Measurements from ENCODE around the gene RREB1.

RREB1 gene

DNA sequence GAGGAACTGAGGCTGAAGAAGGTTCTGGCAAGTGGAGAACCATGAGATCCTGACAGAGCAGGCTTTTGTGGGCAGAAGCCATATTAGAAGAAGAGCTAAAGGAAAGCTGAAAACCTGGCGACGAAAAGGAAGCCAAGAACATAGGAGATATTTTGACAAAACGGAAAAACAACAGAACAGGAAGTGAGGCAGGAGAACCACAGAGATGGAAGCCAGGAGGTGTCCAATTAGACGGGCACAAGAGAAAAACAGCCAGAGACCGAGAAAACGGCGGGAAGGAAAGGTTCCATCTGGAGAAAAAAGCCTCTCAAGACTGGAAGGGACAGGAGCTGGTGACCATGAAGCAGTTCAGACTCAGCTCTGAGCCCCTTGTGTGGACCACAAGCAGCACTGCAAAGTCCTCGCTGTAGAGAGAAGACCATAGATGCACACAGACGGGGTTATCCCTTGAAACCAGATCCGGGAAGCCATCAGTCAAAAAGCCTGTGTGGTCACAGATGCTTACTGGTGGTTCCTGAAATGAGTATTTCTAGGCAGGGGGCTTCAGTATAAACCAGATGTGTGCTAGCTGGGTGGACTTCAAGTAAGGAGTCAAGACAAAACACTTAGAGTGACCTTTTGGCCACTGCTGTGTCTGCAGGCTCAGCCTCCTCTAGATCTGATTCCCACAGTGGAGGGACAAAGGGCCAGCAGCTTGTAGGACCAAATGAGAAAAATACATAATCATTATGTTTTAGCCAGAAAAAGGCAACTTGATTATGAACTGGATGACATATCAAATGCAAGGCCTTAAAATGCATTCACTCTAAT lies 174.5 kb downstream of the RREB1 start:
- no peaks in the 10 kb centered on the region for H3K27me3 ChIP-seq (ENCODE audit: control insufficient read depth, insufficient read depth, low read length)
- no peak overlapping the region for H2AFZ ChIP-seq
- no peaks in the 10 kb centered on the region for H3K79me2 ChIP-seq
- H3K27ac ChIP-seq, result no peak overlapping the region
- no peak overlapping the region for H3K4me3 ChIP-seq (ENCODE audit: low read depth, low read length)
- TF ChIP-seq, protein P1, sequence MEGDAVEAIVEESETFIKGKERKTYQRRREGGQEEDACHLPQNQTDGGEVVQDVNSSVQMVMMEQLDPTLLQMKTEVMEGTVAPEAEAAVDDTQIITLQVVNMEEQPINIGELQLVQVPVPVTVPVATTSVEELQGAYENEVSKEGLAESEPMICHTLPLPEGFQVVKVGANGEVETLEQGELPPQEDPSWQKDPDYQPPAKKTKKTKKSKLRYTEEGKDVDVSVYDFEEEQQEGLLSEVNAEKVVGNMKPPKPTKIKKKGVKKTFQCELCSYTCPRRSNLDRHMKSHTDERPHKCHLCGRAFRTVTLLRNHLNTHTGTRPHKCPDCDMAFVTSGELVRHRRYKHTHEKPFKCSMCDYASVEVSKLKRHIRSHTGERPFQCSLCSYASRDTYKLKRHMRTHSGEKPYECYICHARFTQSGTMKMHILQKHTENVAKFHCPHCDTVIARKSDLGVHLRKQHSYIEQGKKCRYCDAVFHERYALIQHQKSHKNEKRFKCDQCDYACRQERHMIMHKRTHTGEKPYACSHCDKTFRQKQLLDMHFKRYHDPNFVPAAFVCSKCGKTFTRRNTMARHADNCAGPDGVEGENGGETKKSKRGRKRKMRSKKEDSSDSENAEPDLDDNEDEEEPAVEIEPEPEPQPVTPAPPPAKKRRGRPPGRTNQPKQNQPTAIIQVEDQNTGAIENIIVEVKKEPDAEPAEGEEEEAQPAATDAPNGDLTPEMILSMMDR (IDR thresholded peaks at IDR 0.05), result no peak
- no peaks in the 10 kb centered on the region for H3K9me3 ChIP-seq (ENCODE audit: control insufficient read depth, low read length)
- H3K4me2 ChIP-seq (ENCODE audit: low read length), result no peak overlapping the region
- H3K4me1 ChIP-seq, result peaks cover 4% of the 10 kb centered on the region
- H3K36me3 ChIP-seq (ENCODE audit: control insufficient read depth, insufficient read depth, low read length), result no peaks in the 10 kb centered on the region
- no peak overlapping the region for H3K9ac ChIP-seq

DNA sequence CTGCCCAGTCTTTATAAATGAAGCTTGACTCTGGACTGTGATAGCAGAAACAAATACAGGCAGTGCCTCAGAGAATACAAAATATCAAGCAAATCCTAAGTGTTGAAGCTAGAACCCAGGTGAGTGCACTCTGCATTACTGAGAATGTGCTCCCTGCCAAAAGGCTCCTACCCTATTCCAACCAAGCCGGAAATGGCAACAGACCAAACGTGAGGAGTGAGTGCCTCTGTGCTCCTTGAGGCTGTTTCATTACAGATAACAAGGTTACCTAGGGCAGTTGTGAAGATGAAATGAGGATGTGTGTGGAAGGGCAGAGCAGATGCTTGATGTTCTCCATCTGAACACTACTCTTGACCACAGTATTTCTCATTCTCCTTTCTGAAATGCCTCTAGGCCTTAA lies 175.9 kb downstream of the RREB1 start:
- Histone ChIP-seq H3K9me3 (ENCODE audit: control insufficient read depth, low read length) (no peaks in the 10 kb centered on the region), H2AFZ (no peak overlapping the region), H3K4me1 (peaks cover 1% of the 10 kb centered on the region), H3K36me3 (ENCODE audit: control insufficient read depth, insufficient read depth, low read length) (no peaks in the 10 kb centered on the region), H3K4me2 (ENCODE audit: low read length) (no peak overlapping the region), H3K4me3 (ENCODE audit: low read depth, low read length) (no peak overlapping the region), H3K27ac (no peak overlapping the region), H3K79me2 (no peaks in the 10 kb centered on the region), H3K9ac (no peak overlapping the region), H3K27me3 (ENCODE audit: control insufficient read depth, insufficient read depth, low read length) (no peaks in the 10 kb centered on the region)
- TF ChIP-seq, protein P1 (IDR thresholded peaks at IDR 0.05), result no peak

DNA sequence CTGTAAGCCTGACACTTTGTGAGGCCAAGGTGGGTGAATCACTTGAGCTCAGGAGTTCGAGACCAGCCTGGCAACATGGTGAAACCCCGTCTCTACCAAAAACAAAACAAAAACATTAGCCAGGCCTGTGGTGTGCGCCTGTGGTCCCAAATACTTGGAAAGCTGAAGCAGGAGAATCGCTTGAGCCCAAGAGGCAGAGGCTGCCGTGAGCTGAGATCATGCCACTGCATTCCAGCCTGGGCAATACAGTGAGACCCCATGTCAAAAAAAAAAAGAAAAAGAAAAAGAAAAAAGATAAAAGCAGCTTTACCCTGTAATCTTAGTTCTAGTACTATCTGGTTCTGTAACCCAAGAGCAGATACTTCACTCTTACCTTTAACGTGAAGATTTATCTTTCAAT lies 177.7 kb downstream of the RREB1 start:
- Histone ChIP-seq H2AFZ (no peak overlapping the region), H3K27me3 (ENCODE audit: control insufficient read depth, insufficient read depth, low read length) (no peaks in the 10 kb centered on the region), H3K4me1 (no peaks in the 10 kb centered on the region), H3K9ac (no peak overlapping the region), H3K4me2 (ENCODE audit: low read length) (no peak overlapping the region), H3K4me3 (ENCODE audit: low read depth, low read length) (no peak overlapping the region), H3K9me3 (ENCODE audit: control insufficient read depth, low read length) (no peaks in the 10 kb centered on the region), H3K27ac (no peak overlapping the region), H3K79me2 (no peaks in the 10 kb centered on the region), H3K36me3 (ENCODE audit: control insufficient read depth, insufficient read depth, low read length) (no peaks in the 10 kb centered on the region)
- TF ChIP-seq, protein P1 (IDR thresholded peaks at IDR 0.05), result no peak

DNA sequence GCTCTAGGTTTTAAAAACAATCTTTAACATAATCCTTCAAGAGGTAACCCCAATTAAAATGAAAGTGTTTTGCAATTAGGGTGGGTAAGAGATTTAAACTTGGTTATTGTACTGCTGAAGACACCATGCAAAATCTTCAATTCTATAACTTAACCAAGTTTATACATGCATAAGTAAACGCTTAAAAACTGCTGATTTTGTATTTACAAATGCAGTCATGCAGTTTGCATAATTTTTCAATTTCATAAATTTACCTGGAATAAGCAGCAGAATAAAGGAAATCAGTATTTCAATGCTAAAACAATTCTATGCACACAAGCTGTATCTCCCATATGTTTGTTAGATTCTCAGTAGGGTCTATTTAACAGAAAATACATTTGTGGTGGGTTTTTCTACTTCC lies 182.3 kb downstream of the RREB1 start:
- Histone ChIP-seq H3K4me2 (ENCODE audit: low read length) (no peak overlapping the region), H3K36me3 (ENCODE audit: control insufficient read depth, insufficient read depth, low read length) (no peaks in the 10 kb centered on the region), H3K4me1 (no peaks in the 10 kb centered on the region), H3K27me3 (ENCODE audit: control insufficient read depth, insufficient read depth, low read length) (no peaks in the 10 kb centered on the region), H3K4me3 (ENCODE audit: low read depth, low read length) (no peak overlapping the region), H3K27ac (no peak overlapping the region), H3K9me3 (ENCODE audit: control insufficient read depth, low read length) (no peaks in the 10 kb centered on the region), H3K79me2 (no peaks in the 10 kb centered on the region), H3K9ac (no peak overlapping the region), H2AFZ (no peak overlapping the region)
- TF ChIP-seq, protein P1 (IDR thresholded peaks at IDR 0.05), result no peak

Data from parathyroid adenoma (tissue), 2 donors.